IMR-90 (cell line): Measurements from ENCODE around the gene HEXD. TPM values are rescaled to one million over a fixed set of nuclear protein-coding genes. Genes with fewer than 3 reads are reported as not detected.

Experiments
- ATAC-seq: fragments of 200-7000 bp; cut with Tn5 transposase; 2 replicates; pipeline ENCODE4 v1.9.1; 2020; ENCODE audit warnings: low read depth, mild to moderate bottlenecking, moderate library complexity
- BruUV-seq: library from RNA; stranded (reverse); fragments of 400-500 nt; replicated peaks from 2 replicates; lab custom pipeline; 2021; lab: Mats Ljungman, UMichigan
- CTCF ChIA-PET: fragments of 300-600 bp; formaldehyde crosslinking; extraction: SDS; loops from one replicate; lab custom pipeline; 2021; ENCODE audit warnings: antibody characterized with exemption; lab: Yijun Ruan, JAX
- POLR2A ChIA-PET: fragments of 300-600 bp; sonication (Branson Sonifier 250); formaldehyde crosslinking; loops from one replicate; lab custom pipeline; 2022; ENCODE audit warnings: antibody characterized with exemption; ENCODE audit not compliant: unreplicated experiment; lab: Charles Lee
- DNase-seq: peaks from one replicate; pipeline ENCODE4 v3.0.0; 2013
- H2AFZ ChIP-seq: replicated peaks from 2 replicates; pipeline ENCODE3; 2013; ENCODE audit warnings: low read length, mild to moderate bottlenecking; ENCODE audit not compliant: poor library complexity
- H2AK5ac ChIP-seq: 2 replicates; pipeline ENCODE4 v1.6.1; 2013; ENCODE audit warnings: low read depth, low read length, inconsistent platforms
- H2AK9ac ChIP-seq: replicated peaks from 2 replicates; pipeline ENCODE3; 2013; ENCODE audit warnings: mild to moderate bottlenecking, low read depth, low read length, moderate library complexity; ENCODE audit not compliant: poor library complexity
- H2BK120ac ChIP-seq: 2 replicates; pipeline ENCODE4 v1.6.1; 2013; ENCODE audit warnings: low read depth, low read length, inconsistent platforms
- H2BK15ac ChIP-seq: 3 replicates; pipeline ENCODE4 v1.6.1; 2013; ENCODE audit warnings: low read depth, low read length, inconsistent platforms
- H2BK20ac ChIP-seq: 2 replicates; pipeline ENCODE4 v1.6.1; 2013; ENCODE audit warnings: low read depth, mild to moderate bottlenecking, inconsistent platforms, low read length, moderate library complexity
- H2BK5ac ChIP-seq: 2 replicates; pipeline ENCODE4 v1.6.1; 2013; ENCODE audit warnings: mild to moderate bottlenecking, low read depth, low read length, inconsistent platforms; ENCODE audit not compliant: poor library complexity, severe bottlenecking
- H3K14ac ChIP-seq: replicated peaks from 2 replicates; pipeline ENCODE4 v1.6.1; 2013; ENCODE audit warnings: low read depth, low read length, inconsistent platforms
- H3K18ac ChIP-seq: 2 replicates; pipeline ENCODE4 v1.6.1; 2013; ENCODE audit warnings: low read depth, low read length, control low read depth
- H3K23ac ChIP-seq: 2 replicates; pipeline ENCODE4 v1.6.1; 2013; ENCODE audit warnings: low read depth, low read length, inconsistent platforms
- H3K27ac ChIP-seq: 2 replicates; pipeline ENCODE4 v1.5.1; 2013; ENCODE audit warnings: mild to moderate bottlenecking, control low read depth, low read length; ENCODE audit not compliant: insufficient read depth
- H3K27me3 ChIP-seq: 2 replicates; pipeline ENCODE4 v1.6.1; 2013; ENCODE audit warnings: low read length; ENCODE audit not compliant: control insufficient read depth, insufficient read depth
- H3K36me3 ChIP-seq: 2 replicates; pipeline ENCODE4 v1.6.1; 2013; ENCODE audit warnings: low read length, mixed read lengths; ENCODE audit not compliant: control insufficient read depth, insufficient read depth
- H3K4ac ChIP-seq: 2 replicates; pipeline ENCODE4 v1.6.1; 2013; ENCODE audit warnings: low read depth, low read length, inconsistent platforms
- H3K4me1 ChIP-seq: 2 replicates; pipeline ENCODE4 v1.6.1; 2013; ENCODE audit warnings: low read length, mixed read lengths; ENCODE audit not compliant: control insufficient read depth, insufficient read depth
- H3K4me2 ChIP-seq: 2 replicates; pipeline ENCODE4 v1.6.1; 2013; ENCODE audit warnings: low read depth, mild to moderate bottlenecking, control low read depth, low read length, moderate library complexity
- H3K4me3 ChIP-seq: 2 replicates; pipeline ENCODE4 v1.5.1; 2013; ENCODE audit warnings: low read depth, mild to moderate bottlenecking, control low read depth, low read length, moderate library complexity; ENCODE audit not compliant: insufficient read depth
- H3K56ac ChIP-seq: 2 replicates; pipeline ENCODE4 v1.6.1; 2013; ENCODE audit warnings: low read length, inconsistent platforms; ENCODE audit not compliant: insufficient read depth; ENCODE audit errors: extremely low read depth
- H3K79me1 ChIP-seq, 2 experiments: 2 replicates each; pipeline ENCODE4 v1.6.1; 2013; ENCODE audit warnings: low read length in 2 of 2, inconsistent platforms in 1 of 2, low read depth in 1 of 2
- H3K9ac ChIP-seq: 2 replicates; pipeline ENCODE4 v1.6.1; 2013; ENCODE audit warnings: low read depth, low read length, control low read depth
- H3K9me1 ChIP-seq: 2 replicates; pipeline ENCODE4 v1.6.1; 2013; ENCODE audit warnings: low read length, inconsistent platforms; ENCODE audit not compliant: insufficient read depth
- H3K9me3 ChIP-seq: 2 replicates; pipeline ENCODE4 v1.6.1; 2013; ENCODE audit warnings: low read length; ENCODE audit not compliant: control insufficient read depth, insufficient read depth
- H4K20me1 ChIP-seq: 2 replicates; pipeline ENCODE4 v1.6.1; 2013; ENCODE audit warnings: low read length, inconsistent platforms; ENCODE audit not compliant: insufficient read depth
- H4K5ac ChIP-seq: 2 replicates; pipeline ENCODE4 v1.6.1; 2013; ENCODE audit warnings: mild to moderate bottlenecking, low read depth, low read length, control low read depth
- H4K8ac ChIP-seq, 2 experiments: 2 replicates each; pipeline ENCODE4 v1.6.1; 2013; ENCODE audit warnings: low read depth in 2 of 2, low read length in 2 of 2, control low read depth in 1 of 2, inconsistent platforms in 1 of 2
- H4K91ac ChIP-seq: 2 replicates; pipeline ENCODE4 v1.6.1; 2013; ENCODE audit warnings: low read depth, low read length, inconsistent platforms; ENCODE audit not compliant: insufficient read depth
- BHLHE40 ChIP-seq: fragments of 150-350 bp; IDR thresholded peaks from 2 replicates; pipeline ENCODE4 v1.6.1; 2016; ENCODE audit warnings: mild to moderate bottlenecking, low read depth, low read length
- CEBPB ChIP-seq: IDR thresholded peaks from 2 replicates; pipeline ENCODE4 v1.6.1; 2012; ENCODE audit warnings: low read depth, low read length, improper control_type of control experiment
- CHD1 ChIP-seq: IDR thresholded peaks from 2 replicates; pipeline ENCODE4 v1.6.1; 2012; ENCODE audit warnings: low read depth, low read length, improper control_type of control experiment
- FOS ChIP-seq: fragments of 150-350 bp; IDR thresholded peaks from 2 replicates; pipeline ENCODE4 v1.6.1; 2016; ENCODE audit warnings: low read depth, low read length
- MAFK ChIP-seq: IDR thresholded peaks from 2 replicates; pipeline ENCODE4 v1.6.1; 2012; ENCODE audit warnings: low read depth, low read length, improper control_type of control experiment
- MAZ ChIP-seq: IDR thresholded peaks from 2 replicates; pipeline ENCODE4 v1.6.1; 2012; ENCODE audit warnings: low read depth, mild to moderate bottlenecking, low read length, improper control_type of control experiment, moderate library complexity, borderline replicate concordance
- MXI1 ChIP-seq: IDR thresholded peaks from 2 replicates; pipeline ENCODE4 v1.6.1; 2012; ENCODE audit warnings: low read depth, mild to moderate bottlenecking, low read length, moderate library complexity, borderline replicate concordance
- NFE2L2 ChIP-seq: fragments of 150-350 bp; IDR thresholded peaks from 2 replicates; pipeline ENCODE4 v1.6.1; 2016; ENCODE audit warnings: low read depth, mild to moderate bottlenecking, low read length
- RAD21 ChIP-seq: IDR thresholded peaks from 2 replicates; pipeline ENCODE4 v1.6.1; 2012; ENCODE audit warnings: low read length, improper control_type of control experiment
- RCOR1 ChIP-seq: IDR thresholded peaks from 2 replicates; pipeline ENCODE4 v1.6.1; 2012; ENCODE audit warnings: mild to moderate bottlenecking, low read length, improper control_type of control experiment; ENCODE audit not compliant: insufficient replicate concordance
- RFX5 ChIP-seq: IDR thresholded peaks from 2 replicates; pipeline ENCODE4 v1.8.0; 2012; ENCODE audit warnings: low read depth, mild to moderate bottlenecking, low read length, moderate library complexity
- SMC3 ChIP-seq: fragments of 150-350 bp; IDR thresholded peaks from 2 replicates; pipeline ENCODE4 v1.6.1; 2016; ENCODE audit warnings: low read depth, mild to moderate bottlenecking, antibody characterized with exemption, low read length, moderate library complexity
- WGBS, 2 experiments: methylation state at CpG; one replicate each; pipeline versions ENCODE4 v1.1.5 to v1.1.7; 2013; ENCODE audit warnings: missing lambda C conversion rate in 2 of 2; ENCODE audit not compliant: insufficient read length in 1 of 2; ENCODE audit errors: extremely low coverage in 2 of 2; 5-methylcytosine and 5-hydroxymethylcytosine counted together
- dilution Hi-C: fragments of 300-500 bp; cut with HindIII; formaldehyde crosslinking; loops from one replicate; pipeline ENCODE4 v1.14.3; 2018; ENCODE audit warnings: low sequenced_read_pairs; ENCODE audit not compliant: unreplicated experiment
- in situ Hi-C: fragments of 300-500 bp; cut with MboI; formaldehyde crosslinking; loops from 3 replicates; pipeline ENCODE4 v1.14.3; 2019; ENCODE audit warnings: low sequenced_read_pairs, inconsistent platforms, mixed read lengths
- intact Hi-C: fragments of 100-400 bp; cut with micrococcal nuclease; formaldehyde crosslinking; loops from 2 replicates; pipeline ENCODE4 v1.10.0; 2022
- polyA plus RNA-seq, 3 experiments: library from polyadenylated mRNA; depleted of rRNA; stranded (reverse); fragments of >200 nt; gene quantifications; 2 replicates each; pipeline ENCODE4 v1.2.3, GENCODE V29; 2012; ENCODE audit warnings: low replicate concordance in 1 of 3
- total RNA-seq: library from RNA; depleted of rRNA; stranded (reverse); fragments of >200 nt; gene quantifications from 2 replicates; pipeline ENCODE4 v1.2.3, GENCODE V29; 2012
- TF ChIP-seq, protein P1 (sequence below): fragments of 150-350 bp; IDR thresholded peaks from 2 replicates; pipeline ENCODE4 v1.6.1; 2017; ENCODE audit warnings: mild to moderate bottlenecking, antibody characterized with exemption, low read length, low read depth

Gene HEXD
- total and polyA plus RNA-seq, 2 of the 4 experiments (the other 2 are of a cell fraction): 3.8 to 9.5 TPM

DNA sequence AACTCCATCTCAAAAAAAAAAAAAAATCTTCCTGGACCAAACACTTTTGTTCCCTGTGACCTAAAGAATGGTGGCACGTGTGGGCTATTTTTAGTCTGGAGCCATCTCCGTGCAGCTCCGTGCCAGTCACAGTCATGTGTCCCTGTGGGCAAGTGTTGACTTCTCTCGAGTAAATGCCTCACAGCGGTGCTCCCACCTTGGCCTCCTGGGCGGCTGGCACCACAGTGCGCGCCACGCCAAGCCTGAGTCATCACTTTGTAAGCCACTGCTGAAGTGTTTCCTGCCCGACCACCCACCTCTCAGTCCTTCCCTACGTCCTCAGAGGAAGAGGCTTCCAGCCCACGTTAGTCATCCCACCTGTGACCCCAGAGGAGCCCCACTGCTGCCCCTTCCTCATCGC lies 10.9 kb upstream of the HEXD start:
- Histone ChIP-seq H3K9ac (no peak overlapping the region), H3K36me3 (peaks cover 5% of the 10 kb centered on the region; the same call in 1 of the 2 replicates), H3K23ac (no peak overlapping the region), H3K4ac (no peak overlapping the region), H2BK20ac (no peak overlapping the region), H3K56ac (no peak overlapping the region), H3K9me1 (no peaks in the 10 kb centered on the region), H3K27me3 (no peaks in the 10 kb centered on the region), H3K4me3 (no peak overlapping the region), H2BK120ac (no peak overlapping the region), H2BK15ac (no peak overlapping the region), H4K20me1 (no peaks in the 10 kb centered on the region; the same call in 1 of the 2 replicates), H2AK9ac (no peak overlapping the region), H2BK5ac (no peak overlapping the region), H3K27ac (no peak overlapping the region), H2AK5ac (no peak overlapping the region), H2AFZ (peak overlapping the region; percentile 14), H3K4me1 (no peaks in the 10 kb centered on the region), H3K9me3 (no peaks in the 10 kb centered on the region), H4K91ac (no peak overlapping the region), H3K4me2 (no peak overlapping the region), H3K14ac (no peak overlapping the region), H4K5ac (no peak overlapping the region), H4K8ac (no peak overlapping the region), H3K79me1 (peaks cover 0 to 3% of the 10 kb centered on the region in 2 experiments; a peak in 1 of 4 replicates), H3K18ac (no peak overlapping the region)
- ChIA-PET CTCF (no interaction called here), POLR2A (no interaction called here)
- ATAC-seq (no peak), DNase-seq (peak; percentile 13)
- intact Hi-C loops: no loop called here
- BruUV-seq: no TSS peak
- TF ChIP-seq CEBPB: no peak
- TF ChIP-seq MAZ: no peak
- TF ChIP-seq BHLHE40: no peak
- TF ChIP-seq, protein P1, sequence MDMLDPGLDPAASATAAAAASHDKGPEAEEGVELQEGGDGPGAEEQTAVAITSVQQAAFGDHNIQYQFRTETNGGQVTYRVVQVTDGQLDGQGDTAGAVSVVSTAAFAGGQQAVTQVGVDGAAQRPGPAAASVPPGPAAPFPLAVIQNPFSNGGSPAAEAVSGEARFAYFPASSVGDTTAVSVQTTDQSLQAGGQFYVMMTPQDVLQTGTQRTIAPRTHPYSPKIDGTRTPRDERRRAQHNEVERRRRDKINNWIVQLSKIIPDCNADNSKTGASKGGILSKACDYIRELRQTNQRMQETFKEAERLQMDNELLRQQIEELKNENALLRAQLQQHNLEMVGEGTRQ: no peak
- TF ChIP-seq RCOR1: no peak
- TF ChIP-seq RAD21: no peak
- no peak for TF ChIP-seq RFX5
- TF ChIP-seq NFE2L2: no peak
- no peak for TF ChIP-seq MAFK
- no peak for TF ChIP-seq CHD1
- no peak for TF ChIP-seq FOS
- TF ChIP-seq SMC3: no peak
- TF ChIP-seq MXI1: no peak
- 93% methylated on average over 3 of the region's 13 CpGs; no CpG with 5 or more reads in 1 of the 2 experiments for WGBS, 2 experiments
- dilution Hi-C loops: no loop called here
- in situ Hi-C loops: loop anchor here (5.0 kb wide), 1 partner anchor 55 kb away; no protein-coding TSS in a partner anchor
